ENCODE data around the gene TBC1D13.

DNA sequence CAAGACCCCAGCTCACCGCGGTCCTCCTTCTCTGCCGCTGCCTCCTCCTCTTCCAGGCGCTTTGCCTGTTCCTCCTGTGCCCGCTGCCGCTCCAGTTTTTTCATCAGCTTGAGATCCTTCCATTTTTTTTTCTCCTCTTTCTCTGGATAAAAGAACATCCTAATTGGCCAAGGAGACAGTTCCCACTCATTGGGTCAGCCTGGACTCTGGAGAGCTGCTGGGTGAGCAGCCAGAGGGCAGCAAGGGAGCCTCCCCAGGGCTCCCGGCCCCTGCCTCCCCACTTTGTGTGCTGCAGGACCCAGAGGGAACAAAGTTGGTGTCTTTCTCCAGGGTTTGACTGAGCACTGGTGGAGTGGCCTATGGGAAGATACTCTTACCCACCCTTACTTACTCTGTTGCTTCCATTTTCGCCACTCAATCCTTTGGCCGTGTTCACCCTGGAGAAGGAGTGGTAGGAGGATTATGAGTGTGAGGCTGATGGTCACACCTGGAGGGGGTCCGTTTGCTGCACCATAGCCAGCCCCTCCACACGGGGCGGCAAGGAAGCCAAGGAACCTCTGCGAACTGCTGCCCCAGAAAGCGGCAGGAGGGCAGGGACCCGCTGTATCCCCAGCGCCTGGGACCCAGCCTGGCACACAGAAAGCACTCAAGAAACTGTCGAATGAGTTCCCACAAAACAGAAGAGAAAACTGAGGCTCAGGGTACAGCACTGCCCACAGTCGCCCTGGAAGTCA lies 41.8 kb downstream of the TBC1D13 start:
- TF ChIP-seq PPARG (CRISPR knock-in tag; conservative IDR thresholded peaks at IDR 0.05) (no peak), HDAC6 (IDR thresholded peaks at IDR 0.05; ENCODE audit: low read depth, low read length) (no peak), POLR2AphosphoS5 (IDR thresholded peaks at IDR 0.05; ENCODE audit: low read depth, low read length) (no peak), ZNF225 (CRISPR knock-in tag; IDR thresholded peaks at IDR 0.05) (no peak), PLRG1 (conservative IDR thresholded peaks at IDR 0.05) (no peak), EZH2 (conservative IDR thresholded peaks at IDR 0.05; ENCODE audit: low read depth, low read length) (no peak), KAT7 (CRISPR knock-in tag; IDR thresholded peaks at IDR 0.05; ENCODE audit: borderline replicate concordance) (no peak), POLR2A (IDR thresholded peaks at IDR 0.05; ENCODE audit: insufficient read depth in 1 of 2, low read depth in 2 of 2, low read length in 2 of 2) (no peak)
- TF ChIP-seq, protein P1, sequence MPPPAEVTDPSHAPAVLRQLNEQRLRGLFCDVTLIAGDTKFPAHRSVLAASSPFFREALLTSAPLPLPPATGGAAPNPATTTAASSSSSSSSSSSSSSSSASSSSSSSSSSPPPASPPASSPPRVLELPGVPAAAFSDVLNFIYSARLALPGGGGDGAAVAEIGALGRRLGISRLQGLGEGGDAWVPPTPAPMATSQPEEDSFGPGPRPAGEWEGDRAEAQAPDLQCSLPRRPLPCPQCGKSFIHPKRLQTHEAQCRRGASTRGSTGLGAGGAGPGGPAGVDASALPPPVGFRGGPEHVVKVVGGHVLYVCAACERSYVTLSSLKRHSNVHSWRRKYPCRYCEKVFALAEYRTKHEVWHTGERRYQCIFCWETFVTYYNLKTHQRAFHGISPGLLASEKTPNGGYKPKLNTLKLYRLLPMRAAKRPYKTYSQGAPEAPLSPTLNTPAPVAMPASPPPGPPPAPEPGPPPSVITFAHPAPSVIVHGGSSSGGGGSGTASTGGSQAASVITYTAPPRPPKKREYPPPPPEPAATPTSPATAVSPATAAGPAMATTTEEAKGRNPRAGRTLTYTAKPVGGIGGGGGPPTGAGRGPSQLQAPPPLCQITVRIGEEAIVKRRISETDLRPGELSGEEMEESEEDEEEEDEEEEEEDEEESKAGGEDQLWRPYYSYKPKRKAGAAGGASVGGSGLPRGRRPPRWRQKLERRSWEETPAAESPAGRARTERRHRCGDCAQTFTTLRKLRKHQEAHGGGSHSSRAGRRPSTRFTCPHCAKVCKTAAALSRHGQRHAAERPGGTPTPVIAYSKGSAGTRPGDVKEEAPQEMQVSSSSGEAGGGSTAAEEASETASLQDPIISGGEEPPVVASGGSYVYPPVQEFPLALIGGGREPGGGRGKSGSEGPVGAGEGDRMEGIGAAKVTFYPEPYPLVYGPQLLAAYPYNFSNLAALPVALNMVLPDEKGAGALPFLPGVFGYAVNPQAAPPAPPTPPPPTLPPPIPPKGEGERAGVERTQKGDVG (CRISPR knock-in tag; IDR thresholded peaks at IDR 0.05; ENCODE audit: borderline replicate concordance), result no peak
- TF ChIP-seq, protein P2, sequence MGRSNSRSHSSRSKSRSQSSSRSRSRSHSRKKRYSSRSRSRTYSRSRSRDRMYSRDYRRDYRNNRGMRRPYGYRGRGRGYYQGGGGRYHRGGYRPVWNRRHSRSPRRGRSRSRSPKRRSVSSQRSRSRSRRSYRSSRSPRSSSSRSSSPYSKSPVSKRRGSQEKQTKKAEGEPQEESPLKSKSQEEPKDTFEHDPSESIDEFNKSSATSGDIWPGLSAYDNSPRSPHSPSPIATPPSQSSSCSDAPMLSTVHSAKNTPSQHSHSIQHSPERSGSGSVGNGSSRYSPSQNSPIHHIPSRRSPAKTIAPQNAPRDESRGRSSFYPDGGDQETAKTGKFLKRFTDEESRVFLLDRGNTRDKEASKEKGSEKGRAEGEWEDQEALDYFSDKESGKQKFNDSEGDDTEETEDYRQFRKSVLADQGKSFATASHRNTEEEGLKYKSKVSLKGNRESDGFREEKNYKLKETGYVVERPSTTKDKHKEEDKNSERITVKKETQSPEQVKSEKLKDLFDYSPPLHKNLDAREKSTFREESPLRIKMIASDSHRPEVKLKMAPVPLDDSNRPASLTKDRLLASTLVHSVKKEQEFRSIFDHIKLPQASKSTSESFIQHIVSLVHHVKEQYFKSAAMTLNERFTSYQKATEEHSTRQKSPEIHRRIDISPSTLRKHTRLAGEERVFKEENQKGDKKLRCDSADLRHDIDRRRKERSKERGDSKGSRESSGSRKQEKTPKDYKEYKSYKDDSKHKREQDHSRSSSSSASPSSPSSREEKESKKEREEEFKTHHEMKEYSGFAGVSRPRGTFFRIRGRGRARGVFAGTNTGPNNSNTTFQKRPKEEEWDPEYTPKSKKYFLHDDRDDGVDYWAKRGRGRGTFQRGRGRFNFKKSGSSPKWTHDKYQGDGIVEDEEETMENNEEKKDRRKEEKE (IDR thresholded peaks at IDR 0.05), result no peak
